NCI-H1417 treated with DMSO at 0.1 percent for 48 hours (cell line): ENCODE data around the gene SUFU.

Source experiments
- DNase-seq: peaks from one replicate; lab custom pipeline; 2025; lab: John Stamatoyannopoulos, UW

The SUFU gene

DNA sequence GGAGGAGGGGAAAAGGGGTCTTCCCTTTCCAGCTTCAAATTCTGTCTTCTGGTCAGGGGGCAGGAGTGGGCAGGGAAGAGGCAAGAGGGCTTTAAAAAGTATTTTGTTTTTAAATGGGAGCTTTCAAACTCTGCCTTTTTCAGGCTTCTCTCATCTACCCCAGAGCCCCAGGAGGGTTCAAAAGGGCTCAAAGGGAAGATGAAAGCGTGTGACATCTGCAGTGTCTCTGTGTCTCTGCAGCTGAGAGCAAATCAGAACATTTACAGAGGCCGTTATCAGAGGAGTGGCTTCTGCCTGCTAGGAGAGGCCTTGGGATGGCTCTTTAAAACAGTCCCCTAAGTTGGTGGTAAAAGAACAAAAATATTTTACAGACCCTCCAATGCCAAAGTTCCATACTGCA is 170.8 kb downstream of the SUFU start:
- DNase-seq: no peak

- no peak for DNase-seq
Observed at GRCh38 chr10:102675011-102675665, 171.4 kb downstream of the SUFU start.

GRCh38 chr10:102675666-102676533 is 172.1 kb downstream of the SUFU start:
- DNase-seq: no peak

- no peak for DNase-seq
Observed at GRCh38 chr10:102676534-102677315, 173.0 kb downstream of the SUFU start.

- no peak for DNase-seq
Observed at GRCh38 chr10:102677331-102678067, 173.7 kb downstream of the SUFU start.

DNA sequence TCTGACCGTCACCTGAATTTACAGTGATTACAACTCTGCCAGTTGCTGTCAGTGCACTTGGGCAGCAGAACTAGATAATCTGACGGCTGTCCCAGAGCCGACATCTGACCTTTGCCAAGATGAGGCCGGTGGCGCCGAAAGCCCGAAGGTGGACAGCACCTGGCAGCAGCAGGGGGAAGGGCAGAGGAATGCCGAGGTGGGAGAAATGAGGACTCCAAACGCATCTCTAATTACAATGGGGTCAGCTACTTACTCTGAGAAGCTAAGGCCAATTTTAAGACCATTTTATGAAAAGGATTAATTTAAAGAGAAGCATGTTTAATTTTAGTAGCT is 174.3 kb downstream of the SUFU start:
- no peak for DNase-seq

- peak; percentile 65 for DNase-seq
Observed at GRCh38 chr10:102678842-102679289, 175.1 kb downstream of the SUFU start.

- no peak for DNase-seq
Observed at GRCh38 chr10:102679596-102679995, 175.8 kb downstream of the SUFU start.

DNA sequence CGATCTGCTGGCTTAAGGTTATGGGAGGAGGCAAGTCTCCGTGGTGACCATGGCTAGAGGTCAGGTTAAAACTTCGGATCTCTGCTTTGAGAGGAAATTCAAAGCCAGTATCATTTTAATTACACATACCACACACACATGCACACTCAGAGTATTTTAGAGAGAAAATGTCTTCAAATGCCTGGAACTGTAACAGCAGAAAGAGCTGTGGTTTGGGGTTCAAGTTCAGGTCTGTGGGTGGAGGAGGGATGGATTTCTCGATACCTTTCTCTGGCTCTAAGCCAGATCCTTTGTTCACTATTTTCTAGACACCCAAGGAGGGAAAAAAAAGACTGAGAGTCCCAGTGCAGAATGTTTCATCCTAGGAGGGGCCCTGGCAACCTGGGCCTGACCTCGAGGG is 177.9 kb downstream of the SUFU start:
- DNase-seq: no peak

- DNase-seq: no peak
Observed at GRCh38 chr10:102682416-102682815, 178.6 kb downstream of the SUFU start.

- DNase-seq: no peak
Observed at GRCh38 chr10:102682981-102683380, 179.2 kb downstream of the SUFU start.
